Lung (tissue), 12 donors: Measurements from ENCODE around the gene RILPL1. TPM values are rescaled to one million over a fixed set of nuclear protein-coding genes. Genes with fewer than 3 reads are reported as not detected.

Experiments used
- ATAC-seq: fragments of 200-7000 bp; cut with Tn5 transposase; one replicate; pipeline ENCODE4 v1.9.1; 2020; ENCODE audit warnings: moderate number of reproducible peaks; ENCODE audit not compliant: insufficient read depth, low FRiP score
- DNase-seq, 3 donors: peaks; one replicate each; pipeline ENCODE4 v3.0.0-alpha.2; 2013 to 2017
- H3K27ac ChIP-seq, 2 donors: one replicate each; pipeline ENCODE4 v1.5.1; 2013; ENCODE audit warnings: mild to moderate bottlenecking in 2 of 2, moderate library complexity in 2 of 2, control low read depth in 1 of 2, inconsistent platforms in 1 of 2, low read depth in 1 of 2, low read length in 1 of 2
- H3K27me3 ChIP-seq, 3 donors: one replicate each; pipeline ENCODE4 v1.5.1; 2013; ENCODE audit warnings: low read length in 2 of 3; ENCODE audit not compliant: control insufficient read depth in 3 of 3, insufficient read depth in 3 of 3
- H3K36me3 ChIP-seq, 4 donors: one replicate each; pipeline ENCODE4 v1.5.1; 2013; ENCODE audit warnings: low read length in 4 of 4, mild to moderate bottlenecking in 1 of 4, moderate library complexity in 1 of 4; ENCODE audit not compliant: control insufficient read depth in 4 of 4, insufficient read depth in 4 of 4
- H3K4me1 ChIP-seq, 5 donors: one replicate each; pipeline ENCODE4 v1.5.1; 2013; ENCODE audit warnings: low read length in 5 of 5, mild to moderate bottlenecking in 2 of 5, moderate library complexity in 1 of 5; ENCODE audit not compliant: control insufficient read depth in 5 of 5, insufficient read depth in 5 of 5
- H3K4me3 ChIP-seq: one replicate; pipeline ENCODE4 v1.5.1; 2013; ENCODE audit warnings: mild to moderate bottlenecking, control low read depth, moderate library complexity
- H3K9ac ChIP-seq, 2 donors: one replicate each; pipeline ENCODE4 v1.5.1; 2013; ENCODE audit warnings: low read length in 2 of 2, control low read depth in 1 of 2; ENCODE audit not compliant: insufficient read depth in 1 of 2
- H3K9me3 ChIP-seq, 4 donors: one replicate each; pipeline ENCODE4 v1.5.1; 2013; ENCODE audit warnings: low read length in 3 of 4, mild to moderate bottlenecking in 1 of 4, moderate library complexity in 1 of 4; ENCODE audit not compliant: control insufficient read depth in 4 of 4, insufficient read depth in 3 of 4
- CTCF ChIP-seq: IDR thresholded peaks from 2 replicates; pipeline ENCODE4 v1.5.1; 2012; ENCODE audit warnings: mild to moderate bottlenecking; ENCODE audit errors: control extremely low read depth, extremely low read depth
- WGBS, 2 donors: extraction: QIAGEN DNeasy Blood & Tissue Kit; methylation state at CpG; one replicate each; pipeline ENCODE4 v1.1.7; 2013; 5-methylcytosine and 5-hydroxymethylcytosine counted together
- polyA plus RNA-seq, 2 donors: library from polyadenylated mRNA; stranded (reverse); fragments of 200-250 nt; gene quantifications; one replicate each; pipeline ENCODE4 v1.2.1, GENCODE V29; 2013
- total RNA-seq, 2 donors: library from RNA; depleted of rRNA in 1 of 2; stranded (reverse); fragments of >200 nt in 1 of 2; gene quantifications; one replicate each; pipeline ENCODE4 v1.2.1, GENCODE V29; 2014 to 2021
- donor health status: control.
- donor health status: control.
- donor health status: Bipolar disorder and iron deficiency.
- donor health status: healthy.
- donor health status: DM: yes; HTN: yes; CAD: no.

RILPL1 gene
- total and polyA plus RNA-seq, 4 donors: 9.5 to 14.6 (median 12.2) TPM

GRCh38 chr12:123478762-123479161, 54.8 kb downstream of the RILPL1 start:
- Histone ChIP-seq H3K27ac (peak overlapping the region; percentile 20 to 84), H3K36me3 (peaks cover 2 to 20% (median 9%) of the 10 kb centered on the region in 4 donors), H3K9ac (no peak overlapping the region), H3K4me1 (peaks cover 0 to 4% (median 0%) of the 10 kb centered on the region in 5 donors), H3K4me3 (no peak overlapping the region), H3K9me3 (no peaks in the 10 kb centered on the region), H3K27me3 (no peaks in the 10 kb centered on the region)
- WGBS, 2 donors: 69 to 82% methylated on average over 10 of the region's 10 CpGs
- DNase-seq (no peak), ATAC-seq (no peak)
- TF ChIP-seq CTCF: no peak

GRCh38 chr12:123478069-123478468, 55.5 kb downstream of the RILPL1 start:
- TF ChIP-seq CTCF: no peak
- H3K9me3 ChIP-seq: no peaks in the 10 kb centered on the region
- WGBS, 2 donors: 88 to 94% methylated on average over 11 of the region's 11 CpGs
- no peak overlapping the region for H3K9ac ChIP-seq
- peak overlapping the region in 1 of 2 donors; percentile 81 for H3K27ac ChIP-seq
- no peak for ATAC-seq
- peaks cover 0 to 4% (median 0%) of the 10 kb centered on the region in 5 donors for H3K4me1 ChIP-seq
- H3K4me3 ChIP-seq: no peak overlapping the region
- DNase-seq: no peak
- H3K27me3 ChIP-seq: no peaks in the 10 kb centered on the region
- peaks cover 0 to 17% (median 9%) of the 10 kb centered on the region in 4 donors for H3K36me3 ChIP-seq

- WGBS, 2 donors: 88 to 93% methylated on average over 15 of the region's 15 CpGs
- DNase-seq (no peak), ATAC-seq (no peak)
- no peak for TF ChIP-seq CTCF
- Histone ChIP-seq H3K9ac (no peak overlapping the region), H3K9me3 (no peaks in the 10 kb centered on the region), H3K27ac (peak overlapping the region in 1 of 2 donors; percentile 70), H3K36me3 (peaks cover 6 to 23% (median 18%) of the 10 kb centered on the region in 4 donors), H3K4me3 (no peak overlapping the region), H3K27me3 (no peaks in the 10 kb centered on the region), H3K4me1 (peaks cover 0 to 6% (median 0%) of the 10 kb centered on the region in 5 donors)
These were observed 58.2 kb downstream of the RILPL1 start for GRCh38 chr12:123475246-123475703.
